HepG2 (cell line): ENCODE data around the gene BCAS3. TPM values are rescaled to one million over a fixed set of nuclear protein-coding genes. Genes with fewer than 3 reads are reported as not detected.

Source experiments
- ASH2L ChIP-seq: fragments of 300-600, 200-600 bp; sonication (generic); IDR thresholded peaks from 2 replicates; pipeline ENCODE4 v1.7.0; 2017; ENCODE audit warnings: low read depth, mild to moderate bottlenecking, moderate library complexity, mixed read lengths, low read length; ENCODE audit not compliant: insufficient read length
- BCL6 ChIP-seq: IDR thresholded peaks from 2 replicates; pipeline ENCODE4 v1.6.1; 2016; ENCODE audit warnings: missing genetic modification reagents, missing compliant biosample characterization
- EHMT2 ChIP-seq: fragments of 200-600 bp; sonication (generic); IDR thresholded peaks from 2 replicates; pipeline ENCODE4 v1.7.0; 2017; ENCODE audit warnings: antibody characterized with exemption, low read depth, low read length, borderline replicate concordance
- FUBP1 ChIP-seq: sonication (generic); formaldehyde crosslinking; IDR thresholded peaks from 2 replicates; pipeline ENCODE4 v1.5.1; 2020; ENCODE audit warnings: missing genetic modification reagents, mild to moderate bottlenecking, borderline replicate concordance
- GABPA ChIP-seq, 2 experiments: IDR thresholded peaks; 2 replicates each; pipeline ENCODE4 v1.6.1; 2011 to 2016; ENCODE audit warnings: low read depth in 2 of 2, low read length in 1 of 2, missing biosample characterization in 1 of 2, missing genetic modification characterization in 1 of 2
- GFI1 ChIP-seq: sonication (generic); formaldehyde crosslinking; IDR thresholded peaks from 2 replicates; pipeline ENCODE4 v1.5.0; 2020; ENCODE audit warnings: missing genetic modification reagents, mild to moderate bottlenecking, borderline replicate concordance
- HMGA1 ChIP-seq: sonication (generic); formaldehyde crosslinking; conservative IDR thresholded peaks from 2 replicates; pipeline ENCODE4 v1.4.0; 2020; ENCODE audit warnings: missing genetic modification reagents
- IRF2 ChIP-seq: IDR thresholded peaks from 2 replicates; pipeline ENCODE4 v1.6.1; 2018; ENCODE audit warnings: missing genetic modification reagents, missing compliant biosample characterization
- SALL1 ChIP-seq: sonication (generic); formaldehyde crosslinking; IDR thresholded peaks from 2 replicates; pipeline ENCODE4 v1.8.0; 2022; ENCODE audit warnings: mild to moderate bottlenecking, missing genetic modification reagents
- SETDB1 ChIP-seq: sonication (generic); formaldehyde crosslinking; IDR thresholded peaks from 2 replicates; pipeline ENCODE4 v1.5.1; 2020; ENCODE audit warnings: missing genetic modification reagents, mild to moderate bottlenecking, borderline replicate concordance
- SRSF1 ChIP-seq: fragments of 200-400 bp; formaldehyde crosslinking; optimal IDR thresholded peaks from 2 replicates; pipeline ENCODE3; 2017; ENCODE audit warnings: mild to moderate bottlenecking, low read depth, low read length, moderate library complexity
- ZC3H13 ChIP-seq: sonication (generic); formaldehyde crosslinking; IDR thresholded peaks from 2 replicates; pipeline ENCODE4 v1.8.1; 2023; ENCODE audit warnings: mild to moderate bottlenecking, missing genetic modification reagents, moderate library complexity
- ZMYM3 ChIP-seq: sonication (generic); formaldehyde crosslinking; IDR thresholded peaks from 2 replicates; pipeline ENCODE4 v1.5.1; 2020; ENCODE audit warnings: mild to moderate bottlenecking, missing genetic modification reagents
- ZNF12 ChIP-seq: sonication (generic); formaldehyde crosslinking; IDR thresholded peaks from 2 replicates; pipeline ENCODE4 v1.5.0; 2020; ENCODE audit warnings: missing genetic modification reagents
- ZNF142 ChIP-seq: sonication (generic); formaldehyde crosslinking; IDR thresholded peaks from 2 replicates; pipeline ENCODE4 v1.4.0; 2020; ENCODE audit warnings: missing genetic modification reagents
- ZNF773 ChIP-seq: sonication (generic); formaldehyde crosslinking; IDR thresholded peaks from 2 replicates; pipeline ENCODE4 v1.4.0; 2020; ENCODE audit warnings: missing genetic modification reagents, borderline replicate concordance
- polyA plus RNA-seq, 8 experiments: library from polyadenylated mRNA; depleted of rRNA in 3 of 8; stranded (reverse) in 7 of 8; unstranded in 1 of 8; fragments of >200 nt; fragmentation: Illumina TruSeq in 4 of 8; extraction: Trizol in 4 of 8; gene quantifications; 2 replicates each; pipeline versions ENCODE4 v1.2.1 to v1.2.3, GENCODE V29; 2011 to 2016; ENCODE audit warnings: low read depth in 4 of 8, missing spikeins in 1 of 8, mixed read lengths in 1 of 8; ENCODE audit not compliant: insufficient read depth in 1 of 8
- total RNA-seq, 5 experiments: library from RNA; depleted of rRNA; stranded (reverse); fragments of >200 nt; fragmentation: Illumina TruSeq; extraction: Trizol; gene quantifications; 2 replicates each; pipeline ENCODE4 v1.2.3, GENCODE V29; 2016; ENCODE audit warnings: low read depth in 1 of 5
- TF ChIP-seq, protein P1 (sequence below): sonication (generic); formaldehyde crosslinking; IDR thresholded peaks from 2 replicates; pipeline ENCODE4 v1.8.1; 2023; ENCODE audit warnings: mild to moderate bottlenecking, moderate library complexity, missing genetic modification reagents
- TF ChIP-seq, protein P2 (sequence below): sonication (generic); formaldehyde crosslinking; IDR thresholded peaks from 2 replicates; pipeline ENCODE4 v1.9.0; 2021; ENCODE audit warnings: missing genetic modification reagents, mild to moderate bottlenecking, borderline replicate concordance
- TF ChIP-seq, protein P3 (sequence below): IDR thresholded peaks from 2 replicates; pipeline ENCODE4 v1.6.1; 2018; ENCODE audit warnings: missing genetic modification reagents

The BCAS3 gene
- total and polyA plus RNA-seq, 2 of the 13 experiments (the other 11 are each of a cell fraction or from before 2014, with no cell fraction given) = 10.7 to 11.2 TPM

GRCh38 chr17:61364463-61364846 lies 686.8 kb downstream of the BCAS3 start (continued):
- TF ChIP-seq GABPA (IDR thresholded peaks at IDR 0.05; ENCODE audit: low read depth, low read length) = no peak
- no peak for TF ChIP-seq GABPA (CRISPR knock-in tag; IDR thresholded peaks at IDR 0.05; ENCODE audit: low read depth)
- TF ChIP-seq, protein P1, sequence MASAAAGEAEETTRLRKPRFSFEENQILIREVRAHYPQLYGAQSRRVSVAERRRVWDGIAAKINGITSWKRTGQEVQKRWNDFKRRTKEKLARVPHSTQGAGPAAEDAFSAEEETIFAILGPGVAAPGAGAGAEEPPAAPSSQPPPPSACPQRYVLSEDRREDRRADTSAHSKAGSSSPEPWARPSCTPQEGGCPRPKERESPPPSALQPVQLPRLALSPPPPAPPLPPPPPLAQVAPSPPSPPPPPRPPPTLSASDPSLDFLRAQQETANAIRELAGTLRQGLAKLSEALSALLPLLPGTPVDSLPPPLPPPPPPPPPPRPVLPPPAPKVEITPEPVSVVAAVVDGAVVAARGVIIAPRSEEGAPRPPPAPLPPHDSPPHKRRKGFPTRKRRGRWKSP (CRISPR knock-in tag) = 0 out of 2 replicates have a peak, but pooled peaks have one; percentile 7
- TF ChIP-seq FUBP1 (CRISPR knock-in tag) = no peak
- TF ChIP-seq EHMT2 = no peak
- peak; percentile 42; the same call in 1 of the 2 replicates for TF ChIP-seq ZNF12 (CRISPR knock-in tag)
- TF ChIP-seq ZC3H13 (CRISPR knock-in tag) = no peak
- no peak for TF ChIP-seq ASH2L
- TF ChIP-seq BCL6 (CRISPR knock-in tag) = no peak
- TF ChIP-seq, protein P2, sequence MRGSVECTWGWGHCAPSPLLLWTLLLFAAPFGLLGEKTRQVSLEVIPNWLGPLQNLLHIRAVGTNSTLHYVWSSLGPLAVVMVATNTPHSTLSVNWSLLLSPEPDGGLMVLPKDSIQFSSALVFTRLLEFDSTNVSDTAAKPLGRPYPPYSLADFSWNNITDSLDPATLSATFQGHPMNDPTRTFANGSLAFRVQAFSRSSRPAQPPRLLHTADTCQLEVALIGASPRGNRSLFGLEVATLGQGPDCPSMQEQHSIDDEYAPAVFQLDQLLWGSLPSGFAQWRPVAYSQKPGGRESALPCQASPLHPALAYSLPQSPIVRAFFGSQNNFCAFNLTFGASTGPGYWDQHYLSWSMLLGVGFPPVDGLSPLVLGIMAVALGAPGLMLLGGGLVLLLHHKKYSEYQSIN (CRISPR knock-in tag) = no peak
- TF ChIP-seq, protein P3, sequence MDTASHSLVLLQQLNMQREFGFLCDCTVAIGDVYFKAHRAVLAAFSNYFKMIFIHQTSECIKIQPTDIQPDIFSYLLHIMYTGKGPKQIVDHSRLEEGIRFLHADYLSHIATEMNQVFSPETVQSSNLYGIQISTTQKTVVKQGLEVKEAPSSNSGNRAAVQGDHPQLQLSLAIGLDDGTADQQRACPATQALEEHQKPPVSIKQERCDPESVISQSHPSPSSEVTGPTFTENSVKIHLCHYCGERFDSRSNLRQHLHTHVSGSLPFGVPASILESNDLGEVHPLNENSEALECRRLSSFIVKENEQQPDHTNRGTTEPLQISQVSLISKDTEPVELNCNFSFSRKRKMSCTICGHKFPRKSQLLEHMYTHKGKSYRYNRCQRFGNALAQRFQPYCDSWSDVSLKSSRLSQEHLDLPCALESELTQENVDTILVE (CRISPR knock-in tag) = no peak
- peak; percentile 91 for TF ChIP-seq ZMYM3 (CRISPR knock-in tag)
- TF ChIP-seq HMGA1 (CRISPR knock-in tag) = no peak
- TF ChIP-seq SETDB1 (CRISPR knock-in tag) = no peak
- TF ChIP-seq ZNF773 (CRISPR knock-in tag) = no peak
- no peak for TF ChIP-seq IRF2
- no peak for TF ChIP-seq SRSF1
- peak; percentile 67 for TF ChIP-seq GFI1 (CRISPR knock-in tag)
- no peak for TF ChIP-seq ZNF142 (CRISPR knock-in tag)
- no peak for TF ChIP-seq SALL1 (CRISPR knock-in tag)
